Fibroblast of pulmonary artery (primary cell): ENCODE results near the gene EXOG.

Experiments
- DNase-seq: peaks from one replicate; pipeline ENCODE4 v3.0.0-alpha.2; 2010; ENCODE audit warnings: low read depth
- H3K4me3 ChIP-seq: replicated peaks from 2 replicates; pipeline ENCODE4 v1.5.1; 2011; ENCODE audit warnings: low read depth, mild to moderate bottlenecking, control low read depth, low read length, moderate library complexity
- TF ChIP-seq, protein P1 (sequence below): IDR thresholded peaks from 2 replicates; pipeline ENCODE4 v1.5.1; 2011; ENCODE audit warnings: mild to moderate bottlenecking, control low read depth, low read length, inconsistent platforms; ENCODE audit errors: missing control alignments

EXOG gene, protein sequence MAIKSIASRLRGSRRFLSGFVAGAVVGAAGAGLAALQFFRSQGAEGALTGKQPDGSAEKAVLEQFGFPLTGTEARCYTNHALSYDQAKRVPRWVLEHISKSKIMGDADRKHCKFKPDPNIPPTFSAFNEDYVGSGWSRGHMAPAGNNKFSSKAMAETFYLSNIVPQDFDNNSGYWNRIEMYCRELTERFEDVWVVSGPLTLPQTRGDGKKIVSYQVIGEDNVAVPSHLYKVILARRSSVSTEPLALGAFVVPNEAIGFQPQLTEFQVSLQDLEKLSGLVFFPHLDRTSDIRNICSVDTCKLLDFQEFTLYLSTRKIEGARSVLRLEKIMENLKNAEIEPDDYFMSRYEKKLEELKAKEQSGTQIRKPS

DNA sequence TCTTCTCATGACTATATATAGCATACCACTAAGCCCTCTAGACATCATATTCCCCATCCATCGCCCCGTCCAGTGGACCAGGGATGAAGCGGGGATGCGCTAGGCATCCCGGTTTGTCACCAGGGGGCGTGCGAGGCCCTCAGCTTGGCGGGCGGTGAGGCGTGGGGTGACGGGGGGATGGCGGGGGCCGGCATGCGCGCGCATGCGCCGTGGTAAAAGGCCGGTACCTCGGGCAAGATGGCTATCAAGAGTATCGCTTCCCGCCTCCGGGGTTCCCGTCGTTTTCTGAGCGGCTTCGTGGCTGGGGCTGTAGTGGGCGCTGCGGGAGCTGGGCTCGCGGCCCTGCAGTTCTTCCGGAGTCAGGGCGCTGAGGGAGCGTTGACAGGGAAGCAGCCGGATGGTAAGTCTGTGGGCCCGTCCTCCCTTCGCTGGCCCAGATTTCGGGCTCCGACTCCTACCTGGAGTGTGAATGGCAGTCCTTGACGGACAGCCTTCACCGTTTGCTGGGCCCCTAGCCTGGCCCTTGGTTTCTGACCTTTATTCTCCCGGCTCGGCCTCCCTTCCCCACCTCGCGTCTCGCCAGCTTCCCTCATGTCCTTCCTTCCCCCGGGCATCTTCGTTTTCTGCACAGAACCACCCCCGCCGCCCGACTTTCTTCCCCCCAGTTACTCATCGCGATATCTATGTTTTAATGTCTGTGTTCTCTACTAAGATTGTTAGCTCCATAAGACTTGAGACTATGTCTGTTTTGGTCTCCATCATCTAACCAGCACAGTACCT, at the start of gene EXOG:
Gene EXOG (plus strand): TSS at position 210 of the 780 bp plus-strand sequence. CDS start 28 bp downstream, at position 238.
- DNase-seq: peak; percentile 93
- peak within 1 kb of the TSS; percentile 85 for H3K4me3 ChIP-seq
- TF ChIP-seq, protein P1, sequence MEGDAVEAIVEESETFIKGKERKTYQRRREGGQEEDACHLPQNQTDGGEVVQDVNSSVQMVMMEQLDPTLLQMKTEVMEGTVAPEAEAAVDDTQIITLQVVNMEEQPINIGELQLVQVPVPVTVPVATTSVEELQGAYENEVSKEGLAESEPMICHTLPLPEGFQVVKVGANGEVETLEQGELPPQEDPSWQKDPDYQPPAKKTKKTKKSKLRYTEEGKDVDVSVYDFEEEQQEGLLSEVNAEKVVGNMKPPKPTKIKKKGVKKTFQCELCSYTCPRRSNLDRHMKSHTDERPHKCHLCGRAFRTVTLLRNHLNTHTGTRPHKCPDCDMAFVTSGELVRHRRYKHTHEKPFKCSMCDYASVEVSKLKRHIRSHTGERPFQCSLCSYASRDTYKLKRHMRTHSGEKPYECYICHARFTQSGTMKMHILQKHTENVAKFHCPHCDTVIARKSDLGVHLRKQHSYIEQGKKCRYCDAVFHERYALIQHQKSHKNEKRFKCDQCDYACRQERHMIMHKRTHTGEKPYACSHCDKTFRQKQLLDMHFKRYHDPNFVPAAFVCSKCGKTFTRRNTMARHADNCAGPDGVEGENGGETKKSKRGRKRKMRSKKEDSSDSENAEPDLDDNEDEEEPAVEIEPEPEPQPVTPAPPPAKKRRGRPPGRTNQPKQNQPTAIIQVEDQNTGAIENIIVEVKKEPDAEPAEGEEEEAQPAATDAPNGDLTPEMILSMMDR: peak; percentile 73

DNA sequence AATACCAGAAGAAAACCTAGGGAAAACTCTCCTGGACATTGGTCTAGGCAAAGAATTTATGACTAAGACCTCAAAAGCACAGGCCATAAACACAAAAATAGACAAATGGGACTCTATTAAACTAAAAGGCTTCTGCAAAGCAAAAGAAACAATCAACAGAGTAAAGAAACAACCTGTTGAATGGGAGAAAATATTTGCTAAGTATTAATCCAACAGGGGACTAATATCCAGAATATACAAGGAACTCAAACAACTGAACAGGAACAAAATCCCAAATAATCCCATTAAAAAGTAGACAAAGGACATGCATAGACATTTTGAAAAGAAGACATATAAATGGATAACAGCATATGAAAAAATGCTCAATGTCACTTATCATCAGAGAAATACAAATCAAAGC, 49.3 kb upstream of the EXOG start:
- TF ChIP-seq, protein P1: no peak
- no peak for DNase-seq
- no peak overlapping the region for H3K4me3 ChIP-seq

DNA sequence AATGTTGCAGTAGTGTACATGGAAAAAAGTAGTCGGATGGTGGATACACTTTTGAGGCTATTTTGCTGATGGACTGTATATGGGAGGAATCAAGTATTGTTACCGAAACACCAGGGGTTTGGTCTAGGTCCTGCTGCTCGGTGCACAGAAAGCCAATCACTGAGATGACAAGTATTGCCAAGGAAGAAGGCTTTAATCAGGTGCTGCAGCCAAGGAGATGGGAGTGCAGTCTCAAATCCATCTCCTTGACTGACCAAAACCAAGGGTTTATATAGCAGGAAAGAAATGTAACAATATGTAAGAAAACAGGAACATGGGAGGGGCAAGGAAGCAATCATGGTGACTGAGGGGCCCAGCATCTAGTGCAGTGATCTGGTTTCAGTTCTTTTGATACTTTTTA, 45.3 kb upstream of the EXOG start:
- no peak for DNase-seq
- TF ChIP-seq, protein P1: no peak
- H3K4me3 ChIP-seq: no peak overlapping the region

DNA sequence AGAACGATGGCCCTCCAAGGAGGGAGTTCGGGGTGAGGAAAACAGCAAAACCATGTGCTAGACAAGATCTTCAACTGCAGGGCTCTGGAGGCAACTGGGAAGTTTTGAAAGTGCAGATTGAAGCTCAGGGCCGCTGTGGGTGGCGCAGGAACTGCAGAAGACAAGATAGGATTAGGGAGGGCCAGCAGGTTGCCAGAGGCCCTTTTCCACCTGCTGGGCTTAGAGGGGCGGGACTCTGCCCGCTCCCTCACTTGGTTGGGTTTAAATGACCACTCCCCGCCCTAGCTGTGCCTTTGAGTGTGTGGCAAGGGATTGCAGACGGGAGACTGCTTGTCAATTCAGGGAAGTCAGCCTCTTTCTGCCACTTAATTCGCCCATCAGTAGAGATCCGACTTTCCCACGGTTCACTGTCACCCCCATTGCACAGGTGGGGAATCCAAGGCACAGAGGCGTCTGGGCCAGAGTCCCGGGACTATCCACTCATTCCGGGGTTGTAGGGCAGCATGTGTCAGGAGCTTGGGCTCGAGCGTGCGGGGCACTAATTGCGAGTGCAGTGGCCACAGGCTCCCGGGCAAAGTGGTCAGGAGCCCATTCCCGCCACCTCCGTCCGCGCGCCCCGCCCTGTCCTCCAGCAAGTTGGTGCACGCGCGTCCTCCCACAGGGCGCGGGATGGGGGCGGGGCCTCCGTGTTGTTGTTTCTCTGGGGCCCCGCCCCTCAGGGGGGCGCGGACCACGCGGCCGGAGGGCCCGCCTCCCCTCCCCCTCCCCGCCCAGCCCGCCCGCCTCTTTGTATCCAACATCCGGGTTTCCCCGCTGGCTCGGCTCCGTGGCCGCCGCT, 42.8 kb upstream of the EXOG start, which contains the start of gene ACVR2B:
Gene ACVR2B (plus strand): TSS at position 816 of the 838 bp plus-strand sequence. CDS start 433 bp downstream, outside the sequence.
- peak within 1 kb of the TSS; percentile 69 for H3K4me3 ChIP-seq
- DNase-seq: peak; percentile 78
- TF ChIP-seq, protein P1: no peak

DNA sequence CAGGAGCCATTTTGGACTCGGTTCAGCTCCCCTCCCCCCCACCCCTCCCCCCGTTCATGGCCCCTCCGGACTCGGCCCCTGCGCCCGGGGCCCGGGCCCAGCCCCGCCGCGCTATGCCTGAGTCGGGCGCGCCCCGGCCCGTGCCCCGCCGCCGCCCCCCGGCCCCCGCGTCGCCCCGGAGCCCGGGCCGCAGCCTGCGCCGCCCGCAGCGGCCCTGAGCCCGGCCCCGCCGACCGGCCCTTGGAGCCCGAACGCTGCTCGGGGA, 42.3 kb upstream of the EXOG start:
- peak overlapping the region; percentile 69 for H3K4me3 ChIP-seq
- DNase-seq: no peak
- TF ChIP-seq, protein P1: no peak

DNA sequence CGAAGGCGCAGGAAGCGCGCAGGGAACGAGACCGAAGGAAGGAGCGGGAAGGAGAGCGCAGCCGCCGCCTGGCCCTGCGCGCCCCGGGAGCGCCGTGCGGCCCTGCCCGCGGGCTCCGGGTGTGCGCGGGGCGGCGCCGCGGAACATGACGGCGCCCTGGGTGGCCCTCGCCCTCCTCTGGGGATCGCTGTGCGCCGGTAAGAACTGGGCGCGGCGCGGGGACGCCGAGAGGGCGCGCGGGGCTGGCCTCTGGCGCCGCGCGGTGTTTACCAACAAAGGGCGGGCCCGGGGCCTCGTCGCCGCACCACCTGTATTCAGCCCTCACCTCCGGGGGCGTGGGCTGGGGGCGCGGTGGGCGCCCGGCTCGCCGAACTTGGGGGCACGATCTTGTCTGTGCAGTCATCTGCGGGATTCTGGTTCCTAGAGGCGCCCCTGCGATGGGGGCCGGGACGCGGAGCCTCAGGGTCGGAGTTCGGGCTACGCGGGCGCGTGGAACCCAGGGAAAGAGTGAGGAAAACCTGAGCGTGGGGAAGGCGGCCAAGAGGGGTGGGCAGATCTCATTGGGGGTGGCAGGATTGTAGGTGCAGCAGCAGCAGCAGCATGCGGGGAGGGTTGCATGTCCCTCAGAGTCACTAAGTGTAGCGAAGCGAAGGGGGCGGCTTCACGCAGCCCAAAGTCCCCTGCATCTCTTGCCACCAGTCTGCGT, 41.8 kb upstream of the EXOG start:
- TF ChIP-seq, protein P1: no peak
- DNase-seq: peak; percentile 22
- peak overlapping the region; percentile 69 for H3K4me3 ChIP-seq
